ENCODE data around the gene PCDHA4. TPM values are rescaled to one million over a fixed set of nuclear protein-coding genes. Genes with fewer than 3 reads are reported as not detected.
"Not testable (repeated sequence)": the region's sequence is repeated elsewhere in the genome, so short reads cannot be mapped to it uniquely, and the experiment has no call there.

Gene PCDHA4
- total RNA-seq, 2 experiments from 2014 or later: not detected

GRCh38 chr5:140796718-140797095 lies 10.2 kb upstream of the PCDHA4 start:
- no peaks in the 10 kb centered on the region for H3K4me1 Mint-ChIP-seq (ENCODE audit: low read depth)
- H3K9me3 Mint-ChIP-seq: peaks cover 27% of the 10 kb centered on the region
- no peak overlapping the region for H3K27ac Mint-ChIP-seq
- intact Hi-C loops (cut with micrococcal nuclease): no loop called here
- peaks cover 44% of the 10 kb centered on the region for H3K27me3 Mint-ChIP-seq (ENCODE audit: low read depth)
- CTCF ChIA-PET: no interaction called here
- peaks cover 16% of the 10 kb centered on the region for H3K36me3 Mint-ChIP-seq (ENCODE audit: low read depth)
- DNase-seq: no peak
- H3K4me3 Mint-ChIP-seq: no peak overlapping the region

- DNase-seq: no peak
- H3K36me3 Mint-ChIP-seq (ENCODE audit: low read depth): peaks cover 10% of the 10 kb centered on the region
- H3K27ac Mint-ChIP-seq: no peak within 1 kb of the TSS
- intact Hi-C loops (cut with micrococcal nuclease): no loop called here
- no peaks in the 10 kb centered on the region for H3K4me1 Mint-ChIP-seq (ENCODE audit: low read depth)
- CTCF ChIA-PET: no interaction called here
- no peak within 1 kb of the TSS for H3K4me3 Mint-ChIP-seq
- peaks cover 28% of the 10 kb centered on the region for H3K9me3 Mint-ChIP-seq
- peaks cover 38% of the 10 kb centered on the region for H3K27me3 Mint-ChIP-seq (ENCODE audit: low read depth)
Observed at GRCh38 chr5:140800816-140801493, 5.9 kb upstream of the PCDHA4 start, which contains the start of gene PCDHA3. Gene PCDHA3, plus strand, starts transcription at chr5:140801057.

GRCh38 chr5:140801494-140801841 lies 5.4 kb upstream of the PCDHA4 start:
- peaks cover 41% of the 10 kb centered on the region for H3K27me3 Mint-ChIP-seq (ENCODE audit: low read depth)
- peaks cover 28% of the 10 kb centered on the region for H3K9me3 Mint-ChIP-seq
- H3K27ac Mint-ChIP-seq: no peak overlapping the region
- DNase-seq: no peak
- intact Hi-C loops (cut with micrococcal nuclease): no loop called here
- no peak overlapping the region for H3K4me3 Mint-ChIP-seq
- H3K36me3 Mint-ChIP-seq (ENCODE audit: low read depth): peaks cover 10% of the 10 kb centered on the region
- H3K4me1 Mint-ChIP-seq (ENCODE audit: low read depth): no peaks in the 10 kb centered on the region
- CTCF ChIA-PET: no interaction called here

GRCh38 chr5:140802381-140802780 lies 4.5 kb upstream of the PCDHA4 start:
- peaks cover 11% of the 10 kb centered on the region for H3K36me3 Mint-ChIP-seq (ENCODE audit: low read depth)
- CTCF ChIA-PET: interaction anchor here (0.7 kb wide), 1 partner anchor 10 kb away, joined by 3 read pairs; no protein-coding TSS in a partner anchor
- H3K4me3 Mint-ChIP-seq; H3K27ac Mint-ChIP-seq; DNase-seq; H3K4me1 Mint-ChIP-seq (ENCODE audit: low read depth); intact Hi-C loops (cut with micrococcal nuclease): not testable (repeated sequence)
- peaks cover 27% of the 10 kb centered on the region for H3K9me3 Mint-ChIP-seq
- H3K27me3 Mint-ChIP-seq (ENCODE audit: low read depth): peaks cover 46% of the 10 kb centered on the region

GRCh38 chr5:140802781-140803271 lies 4.0 kb upstream of the PCDHA4 start:
- intact Hi-C loops (cut with micrococcal nuclease): no loop called here
- H3K9me3 Mint-ChIP-seq: peaks cover 30% of the 10 kb centered on the region
- DNase-seq: no peak
- peaks cover 11% of the 10 kb centered on the region for H3K36me3 Mint-ChIP-seq (ENCODE audit: low read depth)
- no peak overlapping the region for H3K27ac Mint-ChIP-seq
- H3K27me3 Mint-ChIP-seq (ENCODE audit: low read depth): peaks cover 48% of the 10 kb centered on the region
- H3K4me3 Mint-ChIP-seq: no peak overlapping the region
- CTCF ChIA-PET: interaction anchor here (0.7 kb wide), 1 partner anchor 10 kb away, joined by 3 read pairs; no protein-coding TSS in a partner anchor
- no peaks in the 10 kb centered on the region for H3K4me1 Mint-ChIP-seq (ENCODE audit: low read depth)

GRCh38 chr5:140808241-140808888 lies 1.5 kb downstream of the PCDHA4 start:
- H3K27ac Mint-ChIP-seq; DNase-seq; H3K4me1 Mint-ChIP-seq (ENCODE audit: low read depth); H3K4me3 Mint-ChIP-seq; intact Hi-C loops (cut with micrococcal nuclease); H3K36me3 Mint-ChIP-seq (ENCODE audit: low read depth): not testable (repeated sequence)
- H3K9me3 Mint-ChIP-seq: peaks cover 35% of the 10 kb centered on the region
- CTCF ChIA-PET: interaction anchor here (0.7 to 1.0 kb wide), 2 partner anchors 9 to 10 kb away, joined by 3 to 4 read pairs; no protein-coding TSS in a partner anchor
- H3K27me3 Mint-ChIP-seq (ENCODE audit: low read depth): peaks cover 38% of the 10 kb centered on the region

GRCh38 chr5:140808889-140809291 lies 2.0 kb downstream of the PCDHA4 start:
- intact Hi-C loops (cut with micrococcal nuclease): no loop called here
- H3K27me3 Mint-ChIP-seq (ENCODE audit: low read depth): peaks cover 36% of the 10 kb centered on the region
- CTCF ChIA-PET: no interaction called here
- peaks cover 4% of the 10 kb centered on the region for H3K36me3 Mint-ChIP-seq (ENCODE audit: low read depth)
- H3K4me1 Mint-ChIP-seq (ENCODE audit: low read depth): no peaks in the 10 kb centered on the region
- DNase-seq: no peak
- no peak overlapping the region for H3K27ac Mint-ChIP-seq
- peaks cover 31% of the 10 kb centered on the region for H3K9me3 Mint-ChIP-seq
- no peak overlapping the region for H3K4me3 Mint-ChIP-seq

- Mint-ChIP-seq H3K4me3 (no peak within 1 kb of the TSS), H3K36me3 (ENCODE audit: low read depth) (peaks cover 5% of the 10 kb centered on the region), H3K27ac (no peak within 1 kb of the TSS), H3K9me3 (peaks cover 6% of the 10 kb centered on the region), H3K27me3 (ENCODE audit: low read depth) (peaks cover 25% of the 10 kb centered on the region), H3K4me1 (ENCODE audit: low read depth) (no peaks in the 10 kb centered on the region)
- CTCF ChIA-PET: interaction anchor here (0.6 to 1.4 kb wide), 6 partner anchors 9 to 554 kb away, joined by 3 read pairs; partner anchors contain the start of gene PCDHB1
- intact Hi-C loops (cut with micrococcal nuclease): loop anchor here (5.0 kb wide), 1 partner anchor 221 kb away; no protein-coding TSS in a partner anchor
- DNase-seq: peak; percentile 57
Observed at GRCh38 chr5:140821375-140822280, 14.8 kb downstream of the PCDHA4 start, which contains the start of gene PCDHA5. Gene PCDHA5, plus strand, starts transcription at chr5:140821613.

- Mint-ChIP-seq H3K27ac (no peak overlapping the region), H3K4me1 (ENCODE audit: low read depth) (no peaks in the 10 kb centered on the region), H3K9me3 (peaks cover 8% of the 10 kb centered on the region), H3K27me3 (ENCODE audit: low read depth) (peaks cover 29% of the 10 kb centered on the region), H3K36me3 (ENCODE audit: low read depth) (peaks cover 7% of the 10 kb centered on the region), H3K4me3 (no peak overlapping the region)
- no peak for DNase-seq
- CTCF ChIA-PET: interaction anchor here (0.6 to 1.4 kb wide), 2 partner anchors 10 to 71 kb away, joined by 3 read pairs; no protein-coding TSS in a partner anchor
- intact Hi-C loops (cut with micrococcal nuclease): loop anchor here (5.0 kb wide), 1 partner anchor 220 kb away; no protein-coding TSS in a partner anchor
Observed at GRCh38 chr5:140822281-140822629, 15.4 kb downstream of the PCDHA4 start.

GRCh38 chr5:140822969-140823368 lies 16.1 kb downstream of the PCDHA4 start:
- intact Hi-C loops (cut with micrococcal nuclease): loop anchor here (5.0 kb wide), 1 partner anchor 219 kb away; no protein-coding TSS in a partner anchor
- Mint-ChIP-seq H3K36me3 (ENCODE audit: low read depth) (peaks cover 11% of the 10 kb centered on the region), H3K27me3 (ENCODE audit: low read depth) (peaks cover 33% of the 10 kb centered on the region), H3K9me3 (peaks cover 12% of the 10 kb centered on the region)
- H3K4me3 Mint-ChIP-seq; DNase-seq; H3K27ac Mint-ChIP-seq; H3K4me1 Mint-ChIP-seq (ENCODE audit: low read depth); CTCF ChIA-PET: not testable (repeated sequence)

- Mint-ChIP-seq H3K4me3 (no peak overlapping the region), H3K27me3 (ENCODE audit: low read depth) (peaks cover 37% of the 10 kb centered on the region), H3K27ac (no peak overlapping the region), H3K4me1 (ENCODE audit: low read depth) (no peaks in the 10 kb centered on the region), H3K9me3 (peaks cover 13% of the 10 kb centered on the region), H3K36me3 (ENCODE audit: low read depth) (peaks cover 12% of the 10 kb centered on the region)
- intact Hi-C loops (cut with micrococcal nuclease): loop anchor here (5.0 kb wide), 1 partner anchor 219 kb away; no protein-coding TSS in a partner anchor
- CTCF ChIA-PET: no interaction called here
- no peak for DNase-seq
Observed at GRCh38 chr5:140823475-140823874, 16.6 kb downstream of the PCDHA4 start.

Data from activated naive CD4-positive, alpha-beta T cell treated with anti-CD3 and anti-CD28 coated beads for 36 hours (primary cell).